HepG2 (cell line): ENCODE results near the gene ZFP90.

Source experiments
- NFE2L2 ChIP-seq: fragments of 150-350 bp; IDR thresholded peaks from 2 replicates; pipeline ENCODE4 v1.6.1; 2014; ENCODE audit warnings: low read length
- PTBP1 ChIP-seq: fragments of 200-400 bp; formaldehyde crosslinking; IDR thresholded peaks from 2 replicates; pipeline ENCODE4 v1.6.1; 2018; ENCODE audit warnings: low read length, low read depth; ENCODE audit not compliant: poor library complexity, severe bottlenecking
- ZNF552 ChIP-seq: sonication (generic); formaldehyde crosslinking; IDR thresholded peaks from 2 replicates; pipeline ENCODE4 v1.9.0; 2022; ENCODE audit warnings: missing genetic modification reagents, mild to moderate bottlenecking, borderline replicate concordance
- TF ChIP-seq, protein P1 (sequence below), 2 experiments: IDR thresholded peaks; 2 replicates each; pipeline ENCODE4 v1.6.1; 2011 to 2012; ENCODE audit warnings: low read length in 2 of 2, borderline replicate concordance in 1 of 2, low read depth in 1 of 2, mild to moderate bottlenecking in 1 of 2, moderate library complexity in 1 of 2
- TF ChIP-seq, protein P2 (sequence below): sonication (generic); formaldehyde crosslinking; IDR thresholded peaks from 2 replicates; pipeline ENCODE4 v1.5.0; 2020; ENCODE audit warnings: mild to moderate bottlenecking, missing genetic modification reagents, moderate library complexity

DNA sequence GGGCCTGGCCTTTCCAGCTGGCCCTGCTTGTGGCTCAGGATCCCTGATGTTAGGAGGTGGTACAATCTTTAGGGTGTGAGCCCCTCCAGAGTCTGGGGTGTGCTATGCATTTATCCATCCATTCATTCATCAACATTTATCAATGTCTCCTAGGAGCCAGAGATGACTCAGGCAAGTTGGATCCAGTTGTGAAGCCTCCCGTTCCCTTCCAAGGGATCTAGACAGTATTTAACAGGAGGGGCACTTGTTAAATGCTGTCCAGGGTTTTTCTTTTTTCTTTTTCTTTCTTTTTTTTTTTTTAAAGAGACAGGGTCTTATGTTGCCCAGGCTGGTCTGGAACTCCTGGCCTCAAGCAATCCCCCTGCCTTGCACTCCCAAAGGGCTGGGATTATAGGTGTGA is 48.7 kb upstream of the ZFP90 start:
- TF ChIP-seq ZNF552 (CRISPR knock-in tag) (no peak), NFE2L2 (no peak), PTBP1 (no peak)
- TF ChIP-seq, protein P1, sequence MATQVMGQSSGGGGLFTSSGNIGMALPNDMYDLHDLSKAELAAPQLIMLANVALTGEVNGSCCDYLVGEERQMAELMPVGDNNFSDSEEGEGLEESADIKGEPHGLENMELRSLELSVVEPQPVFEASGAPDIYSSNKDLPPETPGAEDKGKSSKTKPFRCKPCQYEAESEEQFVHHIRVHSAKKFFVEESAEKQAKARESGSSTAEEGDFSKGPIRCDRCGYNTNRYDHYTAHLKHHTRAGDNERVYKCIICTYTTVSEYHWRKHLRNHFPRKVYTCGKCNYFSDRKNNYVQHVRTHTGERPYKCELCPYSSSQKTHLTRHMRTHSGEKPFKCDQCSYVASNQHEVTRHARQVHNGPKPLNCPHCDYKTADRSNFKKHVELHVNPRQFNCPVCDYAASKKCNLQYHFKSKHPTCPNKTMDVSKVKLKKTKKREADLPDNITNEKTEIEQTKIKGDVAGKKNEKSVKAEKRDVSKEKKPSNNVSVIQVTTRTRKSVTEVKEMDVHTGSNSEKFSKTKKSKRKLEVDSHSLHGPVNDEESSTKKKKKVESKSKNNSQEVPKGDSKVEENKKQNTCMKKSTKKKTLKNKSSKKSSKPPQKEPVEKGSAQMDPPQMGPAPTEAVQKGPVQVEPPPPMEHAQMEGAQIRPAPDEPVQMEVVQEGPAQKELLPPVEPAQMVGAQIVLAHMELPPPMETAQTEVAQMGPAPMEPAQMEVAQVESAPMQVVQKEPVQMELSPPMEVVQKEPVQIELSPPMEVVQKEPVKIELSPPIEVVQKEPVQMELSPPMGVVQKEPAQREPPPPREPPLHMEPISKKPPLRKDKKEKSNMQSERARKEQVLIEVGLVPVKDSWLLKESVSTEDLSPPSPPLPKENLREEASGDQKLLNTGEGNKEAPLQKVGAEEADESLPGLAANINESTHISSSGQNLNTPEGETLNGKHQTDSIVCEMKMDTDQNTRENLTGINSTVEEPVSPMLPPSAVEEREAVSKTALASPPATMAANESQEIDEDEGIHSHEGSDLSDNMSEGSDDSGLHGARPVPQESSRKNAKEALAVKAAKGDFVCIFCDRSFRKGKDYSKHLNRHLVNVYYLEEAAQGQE (IDR thresholded peaks at IDR 0.05; ENCODE audit: borderline replicate concordance in 1 of 2, low read depth in 1 of 2, low read length in 2 of 2): no peak
- TF ChIP-seq, protein P2, sequence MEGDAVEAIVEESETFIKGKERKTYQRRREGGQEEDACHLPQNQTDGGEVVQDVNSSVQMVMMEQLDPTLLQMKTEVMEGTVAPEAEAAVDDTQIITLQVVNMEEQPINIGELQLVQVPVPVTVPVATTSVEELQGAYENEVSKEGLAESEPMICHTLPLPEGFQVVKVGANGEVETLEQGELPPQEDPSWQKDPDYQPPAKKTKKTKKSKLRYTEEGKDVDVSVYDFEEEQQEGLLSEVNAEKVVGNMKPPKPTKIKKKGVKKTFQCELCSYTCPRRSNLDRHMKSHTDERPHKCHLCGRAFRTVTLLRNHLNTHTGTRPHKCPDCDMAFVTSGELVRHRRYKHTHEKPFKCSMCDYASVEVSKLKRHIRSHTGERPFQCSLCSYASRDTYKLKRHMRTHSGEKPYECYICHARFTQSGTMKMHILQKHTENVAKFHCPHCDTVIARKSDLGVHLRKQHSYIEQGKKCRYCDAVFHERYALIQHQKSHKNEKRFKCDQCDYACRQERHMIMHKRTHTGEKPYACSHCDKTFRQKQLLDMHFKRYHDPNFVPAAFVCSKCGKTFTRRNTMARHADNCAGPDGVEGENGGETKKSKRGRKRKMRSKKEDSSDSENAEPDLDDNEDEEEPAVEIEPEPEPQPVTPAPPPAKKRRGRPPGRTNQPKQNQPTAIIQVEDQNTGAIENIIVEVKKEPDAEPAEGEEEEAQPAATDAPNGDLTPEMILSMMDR (CRISPR knock-in tag): no peak
